Glomerular visceral epithelial cell (primary cell): ENCODE data around the gene SLC9A9.

Experiments used
- DNase-seq: peaks from one replicate; pipeline ENCODE4 v3.0.0-alpha.2; 2016; ENCODE audit errors: extremely low spot score

SLC9A9 gene

DNA sequence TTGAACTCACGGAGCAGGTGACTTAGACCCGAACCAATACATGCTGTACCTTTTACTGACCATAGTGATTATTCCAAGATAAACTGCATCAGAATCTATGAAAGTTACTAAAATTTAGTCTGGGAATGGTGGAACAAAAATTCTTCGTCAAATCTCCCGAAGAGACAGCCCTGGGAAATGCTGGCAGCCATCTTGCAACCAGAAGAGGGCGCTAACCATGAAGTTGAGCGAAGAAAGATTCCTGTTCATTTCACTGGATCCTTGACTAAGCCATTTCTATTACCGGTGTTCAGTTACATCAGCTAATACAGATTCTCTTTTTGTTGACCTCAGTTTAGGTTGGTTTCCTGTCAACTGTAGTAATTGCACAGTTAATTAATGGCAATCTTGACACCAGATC is 199.6 kb downstream of the SLC9A9 start:
- DNase-seq: no peak

DNA sequence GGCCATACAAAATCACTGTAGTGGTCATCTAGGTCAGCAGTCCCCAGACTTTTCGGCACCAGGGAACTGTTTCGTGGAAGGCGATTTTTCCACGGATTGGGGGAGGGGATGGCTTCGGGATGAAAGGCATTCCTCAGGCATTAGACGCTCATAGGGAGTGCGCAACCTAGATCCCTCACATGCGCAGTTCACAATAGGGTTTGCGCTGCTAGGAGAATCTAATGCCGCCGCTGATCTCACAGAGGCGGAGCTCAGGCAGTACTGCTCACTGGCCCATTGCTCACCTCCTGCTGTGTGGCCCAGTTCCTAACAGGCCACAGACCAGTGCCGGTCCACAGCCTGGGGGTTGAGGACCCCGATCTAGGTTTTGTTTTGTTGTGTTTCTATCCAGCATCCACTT is 200.1 kb downstream of the SLC9A9 start:
- DNase-seq: no peak

DNA sequence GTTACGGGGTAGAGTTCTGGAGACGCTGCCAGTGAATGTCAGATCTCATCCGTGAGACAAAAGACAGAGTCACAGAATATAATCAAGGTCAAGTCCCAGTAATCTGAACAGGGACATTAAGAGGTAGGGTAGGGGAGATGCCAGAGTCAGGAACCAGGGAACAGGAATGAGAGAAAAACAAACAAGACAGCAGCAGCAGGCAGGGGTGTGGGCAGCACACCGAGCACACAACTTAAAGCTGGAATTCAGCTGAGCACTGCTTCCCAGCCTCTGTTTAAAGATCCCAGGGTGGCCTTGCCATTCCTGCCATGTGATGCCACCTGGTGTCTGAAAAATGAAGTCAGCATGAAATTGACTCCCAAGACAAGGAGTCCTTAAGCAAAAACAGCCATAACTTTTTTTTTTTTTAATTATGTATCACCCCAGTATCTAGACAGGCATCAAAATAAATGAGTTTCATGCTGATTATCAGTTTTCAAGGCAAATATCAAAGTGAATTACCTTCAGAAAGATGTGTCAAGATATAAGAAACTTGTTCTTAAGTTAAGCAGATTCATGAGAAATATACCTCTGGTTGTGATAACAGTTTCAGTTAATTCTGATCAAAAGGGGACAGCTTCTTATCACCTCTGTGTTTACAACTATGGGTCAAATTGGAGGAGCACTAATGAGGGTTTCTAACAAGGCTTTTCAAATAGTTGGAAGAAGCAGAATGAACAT is 203.7 kb downstream of the SLC9A9 start:
- DNase-seq: peak; percentile 78

DNA sequence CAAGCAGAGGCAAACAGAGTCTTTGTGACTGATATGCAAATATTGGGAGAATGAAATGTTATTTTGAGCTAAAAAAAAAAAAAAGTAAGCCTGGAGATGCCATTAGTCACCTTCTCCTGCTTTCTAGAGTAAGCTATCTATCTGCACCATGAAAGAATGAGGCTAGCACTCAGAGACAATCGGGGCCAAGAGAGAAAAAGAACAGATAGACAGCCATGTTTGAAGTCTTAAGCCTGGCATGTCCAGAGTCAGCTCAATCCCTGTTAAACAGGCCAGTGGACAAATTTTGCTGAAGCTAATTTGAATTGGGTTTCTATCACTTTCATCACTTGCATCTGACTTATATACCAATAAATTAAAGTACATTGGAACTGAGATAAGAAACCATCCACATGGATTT is 204.4 kb downstream of the SLC9A9 start:
- DNase-seq: no peak

DNA sequence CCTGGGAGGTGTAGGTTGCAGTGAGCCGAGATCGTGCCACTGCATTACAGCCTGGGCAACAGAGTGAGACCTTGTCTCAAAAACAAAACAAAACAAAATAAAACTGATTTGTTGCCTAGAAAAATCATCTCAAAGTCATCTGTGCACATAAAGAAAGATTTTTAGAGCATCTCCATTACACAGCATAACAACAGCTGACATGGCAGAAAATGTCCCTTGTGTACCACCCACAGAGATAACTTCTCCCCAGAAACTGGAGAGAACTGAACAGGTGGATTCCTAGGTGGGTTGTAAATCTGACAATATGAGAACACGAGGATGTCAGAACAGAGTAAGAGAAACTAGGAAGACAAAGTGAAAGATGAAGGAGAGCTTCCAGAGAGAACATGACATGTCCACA is 207.5 kb downstream of the SLC9A9 start:
- no peak for DNase-seq

DNA sequence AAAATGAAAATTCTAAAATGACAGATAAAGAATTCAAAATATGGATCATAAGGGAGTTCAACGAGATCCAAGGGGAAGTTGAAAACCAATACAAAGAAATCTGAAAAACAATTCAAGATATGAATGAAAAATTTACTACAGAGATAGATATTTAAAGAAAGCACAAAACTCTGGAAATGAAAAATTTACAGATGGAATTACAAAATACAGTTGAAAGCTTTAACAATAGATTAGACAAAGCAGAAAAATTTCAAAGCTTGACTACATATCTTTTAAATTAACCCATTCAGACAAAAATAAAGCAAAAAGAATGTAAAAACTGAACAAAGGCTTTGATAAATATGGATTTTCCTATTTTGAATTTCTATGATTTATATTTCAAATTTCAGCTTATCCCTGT is 211.1 kb downstream of the SLC9A9 start:
- no peak for DNase-seq

DNA sequence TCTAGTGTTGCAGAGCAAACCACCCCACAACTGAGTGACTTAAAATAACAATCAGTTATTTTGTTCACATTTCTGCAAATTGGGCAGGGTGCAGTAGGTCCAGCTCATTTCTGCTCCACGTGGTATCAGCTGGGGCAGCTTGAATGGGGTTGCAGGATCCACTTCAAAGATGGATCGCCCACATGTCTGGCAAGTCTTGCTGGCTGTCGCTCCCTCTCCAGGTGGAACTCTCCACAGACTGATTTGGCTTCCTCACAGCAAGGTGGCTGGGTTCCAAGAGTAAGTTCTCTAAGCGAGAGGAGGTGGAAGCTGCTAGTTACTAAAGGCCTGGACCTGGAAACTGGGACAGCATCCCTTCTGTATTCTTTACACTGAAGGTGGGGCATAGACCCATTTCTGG is 213.3 kb downstream of the SLC9A9 start:
- no peak for DNase-seq

DNA sequence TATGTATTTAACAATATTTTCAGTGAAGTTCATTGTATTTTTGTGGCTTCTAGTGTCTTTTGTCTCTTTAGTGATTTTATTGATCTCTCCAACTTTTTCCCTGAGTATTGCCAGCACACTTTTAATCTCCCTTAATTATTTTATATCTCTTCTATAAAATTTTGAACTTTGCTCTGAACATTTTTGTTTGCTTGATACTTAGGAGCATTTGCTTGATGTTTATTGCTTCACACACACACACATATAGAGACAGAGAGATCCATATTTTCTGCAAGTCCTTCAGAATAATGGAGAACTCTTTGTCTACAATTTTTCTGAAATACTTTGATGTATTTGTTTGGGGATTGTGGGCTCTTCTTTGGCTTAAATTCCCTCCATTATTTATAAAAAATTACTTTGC is 213.8 kb downstream of the SLC9A9 start:
- no peak for DNase-seq

DNA sequence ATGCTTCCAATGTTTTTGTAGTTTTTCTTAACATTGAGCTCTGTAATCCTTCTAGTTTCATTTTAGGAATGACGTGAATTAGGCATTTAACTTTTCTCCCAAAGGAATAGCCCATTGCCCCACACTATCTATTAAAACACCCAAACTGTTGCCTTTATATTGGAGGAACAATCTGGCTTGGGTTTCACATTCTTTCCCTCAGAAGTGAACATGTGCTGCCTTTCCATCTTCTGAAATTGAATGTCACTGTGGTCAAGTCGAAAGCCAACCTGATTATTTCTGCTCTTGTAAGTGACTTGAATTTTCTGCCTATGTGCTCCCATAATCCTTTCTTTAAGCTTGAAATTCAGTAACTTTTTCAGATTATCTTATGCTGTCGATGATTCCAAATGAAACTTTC is 214.5 kb downstream of the SLC9A9 start:
- DNase-seq: no peak

DNA sequence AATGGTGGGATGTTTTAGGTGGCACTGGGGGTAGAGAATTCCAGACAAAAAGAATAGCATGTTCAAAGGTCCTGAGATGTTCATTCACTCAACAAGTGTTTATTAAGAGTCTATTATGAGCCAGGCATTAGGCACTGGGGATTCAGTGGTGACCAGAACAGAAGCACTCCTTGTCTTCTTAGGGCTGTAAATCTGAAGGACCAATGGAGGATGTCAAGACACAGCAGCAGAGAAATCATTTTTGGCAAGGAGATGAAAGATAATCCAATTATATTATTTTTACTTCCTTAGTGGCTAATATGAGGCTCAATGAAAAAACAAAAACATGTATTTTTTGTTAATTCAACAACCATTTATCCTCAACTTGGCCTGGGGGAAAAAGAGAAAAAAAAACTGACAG is 218.5 kb downstream of the SLC9A9 start:
- no peak for DNase-seq

DNA sequence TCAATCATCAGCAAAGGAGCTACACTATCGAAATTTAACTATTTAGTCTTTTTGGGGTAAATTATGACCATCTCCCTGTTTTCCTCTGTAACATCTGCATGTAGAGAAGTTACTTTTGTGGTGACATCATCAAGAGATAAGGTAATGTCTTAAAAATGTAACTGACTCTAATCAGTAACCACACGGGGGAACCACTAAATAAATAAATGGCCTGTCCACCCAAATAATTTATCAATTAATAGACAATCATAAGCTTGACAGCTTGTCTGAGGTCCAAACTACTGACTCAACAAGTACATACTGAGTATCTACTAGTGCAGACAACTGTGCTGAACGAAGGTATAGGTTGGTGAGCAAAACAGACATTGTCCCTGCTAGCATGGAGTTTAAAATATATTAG is 219.3 kb downstream of the SLC9A9 start:
- no peak for DNase-seq

DNA sequence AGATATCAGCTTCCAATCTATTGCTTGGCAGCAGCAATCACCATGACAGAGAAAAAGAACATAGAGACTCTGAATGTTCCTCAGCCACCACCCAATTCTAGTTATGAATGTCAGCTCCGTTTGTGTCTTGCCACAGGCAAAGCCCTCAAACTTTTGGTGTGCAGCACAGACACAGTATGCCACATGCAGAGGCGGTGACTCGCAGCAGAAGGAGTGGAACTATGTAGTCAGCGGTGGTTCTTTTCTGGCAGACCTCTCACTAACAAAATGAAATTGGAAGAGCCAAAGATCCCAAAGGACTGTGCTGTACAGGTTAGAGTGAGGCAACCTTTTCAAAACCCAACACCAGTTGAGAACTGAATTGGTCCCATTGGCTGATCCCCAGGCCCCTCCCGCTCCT is 220.9 kb downstream of the SLC9A9 start:
- DNase-seq: peak; percentile 11

DNA sequence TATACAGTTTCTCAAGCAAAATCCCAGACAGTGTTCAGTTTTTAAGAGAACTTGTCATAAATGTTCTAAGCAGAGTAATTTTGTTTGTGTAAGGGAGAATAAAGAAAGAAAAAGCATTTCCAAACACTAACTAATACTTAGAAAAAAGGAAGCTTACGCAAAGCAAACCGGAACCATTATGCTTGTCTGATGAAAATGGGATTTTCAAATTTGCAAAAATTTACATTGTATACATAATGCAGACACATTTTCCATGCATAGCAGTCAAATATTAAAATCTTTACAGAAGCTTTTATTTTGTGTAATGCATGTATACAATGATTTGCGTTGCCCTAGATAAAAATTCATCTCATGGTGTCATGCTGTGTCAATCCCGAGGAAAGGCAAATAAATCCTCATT is 229.0 kb downstream of the SLC9A9 start:
- no peak for DNase-seq

DNA sequence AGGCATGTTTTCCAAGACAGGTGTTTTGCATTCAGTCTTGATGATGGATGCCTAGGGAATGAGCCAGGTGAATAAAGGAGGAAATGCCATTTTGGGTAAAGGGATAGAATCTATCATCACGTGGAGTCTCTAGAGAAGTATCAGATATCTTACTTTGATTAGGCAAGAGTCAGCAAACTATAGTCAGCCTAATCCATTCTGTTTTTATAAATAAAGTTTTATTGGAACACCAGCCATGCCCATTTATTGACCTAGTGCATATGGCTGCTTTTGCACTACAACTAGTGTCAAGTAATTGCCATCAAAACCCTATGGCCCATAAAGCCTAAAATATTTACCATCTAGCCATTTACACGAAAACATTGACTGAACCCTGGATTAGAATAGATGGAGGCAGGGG is 231.2 kb downstream of the SLC9A9 start:
- DNase-seq: no peak

DNA sequence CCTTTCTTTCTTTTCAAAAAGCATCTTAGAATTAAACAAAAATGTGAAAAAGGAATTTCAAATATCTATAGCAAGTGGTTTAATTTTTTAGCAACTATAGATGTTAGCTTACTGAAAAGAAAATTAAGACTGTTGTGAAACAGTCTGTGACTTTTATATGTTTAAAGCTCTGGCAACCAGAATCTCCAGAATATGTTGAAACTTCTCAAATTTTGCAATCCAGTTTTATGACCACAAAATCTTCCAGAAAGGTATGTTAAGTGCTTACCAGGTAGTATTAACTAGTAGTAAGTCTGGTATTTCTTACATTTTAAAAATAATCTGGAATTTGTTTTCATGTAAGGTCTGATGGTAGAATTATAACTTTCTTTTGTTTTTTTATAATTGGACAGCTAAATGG is 235.0 kb downstream of the SLC9A9 start:
- DNase-seq: no peak

DNA sequence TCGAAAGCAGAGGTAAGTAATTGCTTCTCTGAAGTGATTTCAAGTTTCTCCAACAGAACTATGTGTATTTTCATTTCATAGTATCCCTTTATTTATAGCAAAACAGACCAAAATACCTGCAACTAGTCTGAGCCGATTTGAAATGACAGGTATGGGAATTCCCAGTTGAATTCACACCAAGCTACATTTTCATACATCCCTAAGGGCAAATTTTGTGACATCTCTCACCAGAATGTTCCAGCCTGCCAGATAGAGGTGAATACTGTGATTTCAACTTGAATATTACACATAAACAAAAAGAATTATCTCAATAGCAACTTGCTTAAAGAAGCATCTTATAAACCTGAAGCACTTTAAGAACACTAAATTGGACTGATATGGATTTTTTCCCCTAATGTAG is 235.7 kb downstream of the SLC9A9 start:
- no peak for DNase-seq

DNA sequence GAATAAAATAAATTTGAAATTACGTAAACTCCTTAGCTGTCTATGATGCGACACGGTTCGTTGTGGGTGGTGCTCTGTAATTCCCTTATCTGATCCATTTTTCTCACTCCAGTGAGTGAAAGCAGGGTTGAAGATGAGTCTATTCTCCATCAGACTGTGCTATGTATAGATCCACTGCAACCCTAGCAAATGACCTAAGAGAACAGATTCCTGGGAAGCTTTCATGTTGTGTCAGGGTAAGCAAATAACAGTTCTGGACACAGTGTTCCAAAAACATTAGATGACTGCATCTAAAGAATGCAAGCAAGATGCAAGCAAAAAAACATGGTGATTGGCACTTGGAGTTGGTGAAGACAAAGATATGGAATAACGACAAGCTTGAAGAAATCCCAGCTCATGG is 239.3 kb downstream of the SLC9A9 start:
- DNase-seq: no peak

DNA sequence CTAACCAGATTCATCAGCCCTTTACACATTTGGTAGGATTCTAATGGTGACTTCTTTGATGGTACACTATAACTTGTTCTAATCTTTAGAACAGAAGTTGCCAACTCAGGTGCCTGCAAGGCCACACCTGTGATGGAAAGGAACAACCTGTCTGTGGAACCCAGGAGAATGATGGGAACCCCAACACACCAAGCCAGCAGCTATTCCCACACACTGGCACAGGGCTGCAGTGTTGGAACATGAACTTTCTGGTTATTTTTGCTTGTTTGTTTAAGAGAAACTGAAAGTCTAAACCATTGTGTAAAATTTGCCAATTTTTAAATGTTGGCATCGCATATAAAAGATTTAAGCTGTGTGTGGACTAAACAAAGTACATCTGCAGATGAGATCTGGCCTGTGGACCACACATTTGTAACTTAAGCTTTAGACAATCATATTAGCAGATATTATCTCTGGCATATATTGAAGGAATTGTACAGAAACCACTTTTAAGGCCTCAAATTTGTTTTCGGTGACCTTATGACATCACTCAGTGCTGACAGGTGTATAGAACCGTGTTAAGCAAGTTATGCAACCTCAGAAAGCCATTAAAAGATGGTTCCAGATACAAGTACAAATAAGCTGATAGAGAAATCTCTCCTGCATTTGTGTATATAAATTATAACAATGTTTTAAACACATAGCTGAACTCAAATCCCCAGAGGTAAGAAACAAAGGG is 242.9 kb downstream of the SLC9A9 start:
- no peak for DNase-seq

DNA sequence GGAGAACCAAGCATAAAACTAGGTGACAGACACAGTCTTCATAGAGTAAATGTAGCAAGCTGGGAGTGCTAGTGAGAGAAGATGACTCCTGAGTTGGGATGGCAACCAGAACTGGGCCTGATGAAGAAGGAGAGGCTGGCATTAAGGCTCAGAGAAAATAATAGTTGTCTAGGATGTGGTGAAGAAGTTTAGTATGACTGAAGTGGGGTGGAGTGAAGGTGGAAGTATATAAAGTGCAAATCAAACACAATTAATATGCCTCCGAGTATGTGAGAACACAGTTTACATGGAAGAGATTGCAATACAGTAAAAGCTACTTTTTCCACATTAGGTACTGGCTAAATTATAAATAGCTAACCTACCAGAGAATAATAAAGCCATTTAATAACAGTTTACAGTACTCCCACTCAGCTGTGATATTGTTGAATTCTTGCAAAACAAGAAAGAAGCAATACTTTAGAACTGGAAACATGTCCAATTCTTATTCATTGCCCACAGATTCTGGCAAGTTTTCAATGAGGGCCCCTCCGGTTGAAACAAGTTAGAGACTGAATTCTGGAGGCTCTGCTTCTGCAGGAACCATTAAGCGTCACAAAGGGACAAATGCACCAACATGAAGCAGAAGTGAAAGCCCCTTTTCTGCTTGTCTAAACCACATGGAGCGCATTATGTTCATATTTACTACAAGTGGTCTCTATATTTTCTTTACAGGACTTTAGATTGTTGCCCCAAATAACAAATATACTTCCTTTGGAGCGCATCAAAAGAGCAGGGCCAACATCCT is 243.7 kb downstream of the SLC9A9 start:
- no peak for DNase-seq

DNA sequence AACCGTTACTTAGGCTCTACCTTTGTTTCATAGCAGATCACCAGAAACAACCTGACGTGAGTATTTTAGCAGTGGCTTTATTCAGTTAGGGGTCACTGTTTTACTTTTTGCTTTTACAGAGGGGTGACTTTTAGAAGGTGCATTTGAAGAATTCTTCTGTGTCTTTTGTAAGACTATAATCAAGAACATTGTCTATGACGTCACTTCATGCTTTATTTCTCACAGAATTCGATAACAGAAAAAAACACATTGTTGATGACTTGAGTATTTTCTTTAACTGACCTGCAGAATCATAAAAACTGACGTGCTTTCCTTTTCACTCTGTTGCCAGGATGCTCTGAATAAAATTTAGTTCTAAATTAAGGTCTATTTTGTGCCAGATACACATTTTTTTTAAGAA is 244.5 kb downstream of the SLC9A9 start:
- no peak for DNase-seq

DNA sequence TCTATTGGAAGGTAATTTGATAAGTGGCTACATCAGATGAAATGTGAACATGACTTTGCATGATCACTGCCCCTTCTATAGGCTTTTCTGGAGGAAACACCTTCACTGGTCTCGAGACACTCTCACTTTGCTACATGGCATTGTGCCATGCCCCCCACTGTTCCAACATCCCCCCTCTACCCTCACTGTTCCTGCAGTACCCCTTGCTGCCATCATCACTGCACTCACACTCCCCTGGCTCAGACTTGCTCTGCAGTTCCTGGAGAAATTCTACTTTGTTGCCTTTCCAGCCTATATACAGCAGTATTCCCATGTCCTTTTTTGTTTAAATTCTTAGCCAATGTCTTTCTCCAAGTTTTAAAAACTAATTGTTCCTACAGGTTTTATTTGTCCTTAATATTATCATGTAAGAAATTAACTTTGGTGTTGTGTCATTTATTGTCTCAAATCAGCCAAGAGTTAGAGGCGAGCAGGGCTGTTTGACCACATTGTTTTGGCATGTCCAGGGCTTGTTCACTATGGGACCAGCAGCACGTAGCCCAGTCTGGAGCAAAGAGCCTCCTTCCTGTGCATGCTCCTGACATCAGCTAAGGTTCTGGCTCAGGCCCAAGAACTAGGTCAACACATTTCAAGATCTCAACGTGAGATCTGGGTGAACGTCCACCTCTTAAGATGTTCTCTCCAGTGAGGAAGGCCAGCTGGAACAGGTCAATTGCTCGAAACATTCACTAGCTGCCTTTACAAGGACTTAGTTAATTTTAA is 246.4 kb downstream of the SLC9A9 start:
- DNase-seq: peak; percentile 63
